HG03175 (cell line): ENCODE measurements around the gene PRAMEF2.
"Not testable (repeated sequence)": the region's sequence is repeated elsewhere in the genome, so short reads cannot be mapped to it uniquely, and the experiment has no call there.

Source experiments
- ATAC-seq: cut with Tn5 transposase; IDR thresholded peaks from one replicate; pipeline ENCODE4 v1.9.1; 2021; ENCODE audit warnings: mild to moderate bottlenecking, moderate library complexity; ENCODE audit not compliant: unreplicated experiment

The PRAMEF2 gene

DNA sequence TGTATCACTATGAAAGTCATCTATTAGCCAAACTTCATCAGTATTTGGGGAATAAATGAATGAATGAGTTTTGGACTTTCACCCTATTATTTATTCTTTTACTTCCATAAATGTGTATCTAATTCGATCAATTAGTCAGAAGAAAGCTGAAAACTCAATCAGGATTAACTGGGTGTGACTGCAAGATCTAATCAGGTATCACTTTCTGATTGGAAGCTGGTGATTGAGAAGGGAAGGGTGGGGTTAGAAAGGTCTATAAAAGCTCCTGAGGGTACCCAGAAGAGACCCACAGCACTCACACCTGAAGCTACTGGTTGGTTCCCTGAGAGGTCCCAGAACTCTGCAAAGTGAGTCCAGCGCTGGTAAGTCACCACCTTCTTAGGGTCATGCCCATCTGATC lies at the start of gene PRAMEF2:
PRAMEF2 (plus strand) TSS at position 301 of the 400 bp plus-strand sequence. CDS start 1,924 bp downstream, outside the sequence.
- not testable (repeated sequence) for ATAC-seq

DNA sequence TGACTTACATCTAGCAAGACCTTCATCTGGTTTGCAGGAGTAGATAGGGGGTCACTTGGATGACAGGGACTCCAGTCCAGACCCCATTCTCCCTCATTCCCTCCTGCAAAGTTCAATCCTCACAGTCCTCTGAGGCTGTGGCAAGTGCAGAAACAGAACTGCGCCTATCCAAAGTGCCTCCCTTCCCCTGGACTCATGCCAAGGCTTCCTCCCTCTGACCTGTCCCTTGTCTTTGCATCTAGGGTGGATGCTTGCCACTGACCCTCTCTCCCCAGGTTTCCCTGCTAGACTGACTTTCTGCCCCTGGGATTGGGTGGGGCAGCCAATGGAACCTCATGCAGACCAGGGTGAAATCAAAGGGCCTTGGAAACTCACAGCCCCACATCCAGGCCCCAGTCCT lies 47.0 kb upstream of the PRAMEF2 start:
- ATAC-seq: no peak

GRCh38 chr1:12810691-12811408 lies 46.0 kb upstream of the PRAMEF2 start:
- ATAC-seq: no peak

GRCh38 chr1:12811409-12811784 lies 45.5 kb upstream of the PRAMEF2 start:
- ATAC-seq: no peak

DNA sequence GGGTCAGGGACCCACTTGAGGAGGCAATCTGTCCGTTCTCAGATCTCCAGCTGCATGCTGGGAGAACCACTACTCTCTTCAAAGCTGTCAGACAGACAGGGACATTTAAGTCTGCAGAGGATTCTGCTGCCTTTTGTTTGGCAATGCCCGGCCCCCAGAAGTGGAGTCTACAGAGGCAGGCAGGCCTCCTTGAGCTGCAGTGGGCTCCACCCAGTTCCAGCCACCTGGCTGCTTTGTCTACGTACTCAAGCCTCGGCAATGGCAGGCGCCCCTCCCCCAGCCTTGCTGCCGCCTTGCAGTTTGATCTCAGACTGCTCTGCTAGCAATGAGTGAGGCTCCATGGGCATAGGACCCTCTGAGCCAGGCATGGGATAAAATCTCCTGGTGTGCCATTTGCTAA lies 37.8 kb upstream of the PRAMEF2 start:
- not testable (repeated sequence) for ATAC-seq

DNA sequence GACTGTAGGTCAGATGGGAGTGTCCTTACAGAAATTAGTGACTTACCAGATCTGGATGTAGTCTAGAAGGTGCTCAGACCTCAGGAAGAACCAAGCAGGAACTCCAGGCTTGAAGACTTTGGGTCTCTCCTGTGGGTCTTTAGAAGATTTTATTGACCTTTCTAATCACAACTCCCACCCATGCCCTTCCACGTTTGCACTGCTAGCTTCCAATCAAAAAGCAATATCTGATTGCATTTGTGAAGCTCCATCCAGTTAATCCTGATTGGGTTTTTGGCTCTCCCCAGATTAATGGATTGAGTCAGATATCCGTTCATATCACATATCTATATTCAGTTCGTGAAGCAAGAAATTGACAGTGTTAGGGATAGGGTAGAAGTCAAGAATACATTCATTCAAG lies 25.6 kb upstream of the PRAMEF2 start, which contains the start of gene PRAMEF11:
PRAMEF11 (minus strand) TSS at position 101 of the 400 bp plus-strand sequence. CDS start 2,621 bp downstream, outside the sequence.
- not testable (repeated sequence) for ATAC-seq

- not testable (repeated sequence) for ATAC-seq
Observed at GRCh38 chr1:12833251-12833650, 23.6 kb upstream of the PRAMEF2 start.

GRCh38 chr1:12848620-12849019 lies 8.3 kb upstream of the PRAMEF2 start, which contains the start of gene HNRNPCL1:
HNRNPCL1 (minus strand) TSS chr1:12848720; CDS start chr1:12848289, 431 bp downstream.
- not testable (repeated sequence) for ATAC-seq

- no peak for ATAC-seq
Observed at GRCh38 chr1:12851779-12852178, 5.1 kb upstream of the PRAMEF2 start.

DNA sequence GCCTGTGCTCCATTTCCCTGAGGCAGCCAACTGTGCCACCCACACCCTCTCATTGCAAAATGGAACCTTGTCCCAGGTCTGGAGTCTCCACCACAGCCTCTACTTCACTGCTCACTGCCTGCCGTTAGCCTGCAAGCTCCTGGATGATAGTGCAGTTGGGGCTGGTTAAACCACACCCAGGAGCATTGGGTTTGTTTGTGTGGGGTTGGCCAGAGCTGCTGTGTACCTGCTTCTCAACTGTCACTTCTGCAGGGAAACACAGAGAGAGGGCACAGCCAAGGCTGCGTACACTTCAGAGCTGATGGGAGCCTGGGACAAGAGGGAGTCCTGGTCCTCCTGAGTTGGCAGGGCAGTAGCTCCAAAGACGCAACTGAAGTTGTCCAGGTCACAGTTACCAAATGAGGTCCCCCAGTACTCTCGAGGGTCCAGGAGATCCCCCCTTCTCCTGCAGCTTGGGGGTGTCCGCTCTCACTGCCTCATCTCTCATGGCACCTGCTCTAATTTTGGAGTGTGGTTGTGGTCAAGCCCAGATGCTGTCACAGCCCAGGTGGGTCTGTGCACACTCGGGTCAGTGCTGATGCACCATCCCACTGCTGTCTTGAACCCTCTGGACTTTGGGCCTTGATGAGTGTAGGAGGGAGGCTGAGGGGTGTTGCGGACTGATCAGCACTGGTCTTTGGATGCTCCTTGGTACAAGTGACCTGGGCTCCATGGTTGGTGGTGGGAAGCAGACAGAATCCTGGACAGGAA lies 6.4 kb downstream of the PRAMEF2 start:
- ATAC-seq: not testable (repeated sequence)

DNA sequence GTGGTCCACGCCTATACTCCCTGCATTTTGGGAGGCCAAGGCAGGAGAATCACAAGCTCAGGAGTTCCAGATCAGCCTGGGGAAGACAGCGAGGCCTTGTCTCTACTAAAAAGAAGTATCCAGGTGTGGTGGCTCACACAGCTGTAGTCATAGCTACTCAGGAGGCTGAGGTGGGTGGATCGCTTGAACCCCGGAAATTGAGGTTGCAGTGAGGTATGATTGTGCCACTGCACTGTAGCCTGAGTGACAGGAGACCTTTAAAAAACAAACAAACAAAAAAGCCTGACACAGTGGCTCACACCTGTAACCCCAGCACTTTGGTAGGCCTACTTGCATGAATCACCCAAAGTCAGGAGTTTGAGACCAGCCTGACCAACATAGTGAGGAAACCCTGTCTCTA lies 21.6 kb downstream of the PRAMEF2 start:
- ATAC-seq: not testable (repeated sequence)

DNA sequence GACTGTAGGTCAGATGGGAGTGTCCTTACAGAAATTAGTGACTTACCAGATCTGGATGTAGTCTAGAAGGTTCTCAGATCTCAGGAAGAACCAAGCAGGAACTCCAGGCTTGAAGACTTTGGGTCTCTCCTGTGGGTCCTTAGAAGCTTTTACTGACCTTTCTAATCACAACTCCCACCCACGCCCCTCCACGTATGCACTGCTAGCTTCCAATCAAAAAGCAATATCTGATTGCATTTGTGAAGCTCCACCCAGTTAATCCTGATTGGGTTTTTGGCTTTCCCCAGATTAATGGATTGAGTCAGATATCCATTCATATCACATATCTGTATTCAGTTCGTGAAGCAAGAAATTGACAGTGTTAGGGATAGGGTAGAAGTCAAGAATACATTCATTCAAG lies 29.2 kb downstream of the PRAMEF2 start, which contains the start of gene PRAMEF4:
PRAMEF4 (minus strand) TSS at position 101 of the 400 bp plus-strand sequence. CDS start 2,807 bp downstream, outside the sequence.
- ATAC-seq: not testable (repeated sequence)

- ATAC-seq: not testable (repeated sequence)
Observed at GRCh38 chr1:12898170-12898569, 41.3 kb downstream of the PRAMEF2 start, which contains the start of gene PRAMEF10. PRAMEF10 (minus strand) TSS chr1:12898270; CDS start chr1:12895847, 2,423 bp downstream.

DNA sequence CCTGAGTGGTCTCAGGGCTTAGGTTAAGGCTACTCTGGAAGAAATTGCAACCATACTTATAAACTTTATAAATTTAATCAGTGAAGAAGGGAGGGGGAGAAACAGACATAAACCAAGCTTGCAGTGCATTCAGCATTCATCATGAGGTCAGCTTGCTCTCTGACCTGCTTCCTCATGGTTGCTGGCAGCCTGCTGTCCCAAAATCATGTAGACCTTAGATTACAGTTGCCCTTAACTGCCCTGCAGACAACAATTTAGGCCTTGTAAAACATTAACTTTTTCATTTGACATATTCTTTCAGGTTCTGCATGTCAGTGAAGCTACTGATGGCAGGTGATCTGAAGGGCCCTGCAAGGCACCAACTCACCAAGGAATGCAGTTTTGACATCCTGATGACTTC lies 42.3 kb downstream of the PRAMEF2 start:
- not testable (repeated sequence) for ATAC-seq

GRCh38 chr1:12903793-12904572 lies 47.1 kb downstream of the PRAMEF2 start:
- ATAC-seq: not testable (repeated sequence)
